HG03469 (cell line): ENCODE measurements around the gene GRAMD1B.
A peak's percentile ranks its signal among the peaks of the same experiment; 100 is the strongest.

Experiments
- ATAC-seq: cut with Tn5 transposase; IDR thresholded peaks from one replicate; pipeline ENCODE4 v1.9.1; 2021; ENCODE audit warnings: mild to moderate bottlenecking, moderate library complexity, moderate number of reproducible peaks; ENCODE audit not compliant: unreplicated experiment

Gene GRAMD1B

DNA sequence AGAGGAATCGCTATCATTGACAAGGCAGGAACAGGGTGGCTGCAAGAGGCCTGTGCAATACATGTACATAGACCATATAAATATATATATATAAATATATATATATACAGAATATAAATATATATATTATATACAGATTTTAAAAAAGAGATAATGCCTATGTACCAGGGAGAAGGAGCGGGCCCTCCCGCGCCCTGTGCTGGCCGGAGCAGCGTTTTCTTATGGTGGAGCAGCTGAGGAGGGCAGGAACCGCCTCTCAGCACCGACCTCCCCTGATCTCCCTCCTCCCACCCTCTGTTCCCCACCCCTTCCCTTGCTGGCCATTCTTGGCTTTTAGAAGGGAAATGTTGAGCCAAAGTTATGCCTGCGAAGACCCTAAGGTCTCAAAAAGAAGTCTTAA is 192.5 kb downstream of the GRAMD1B start:
- ATAC-seq, result no peak

DNA sequence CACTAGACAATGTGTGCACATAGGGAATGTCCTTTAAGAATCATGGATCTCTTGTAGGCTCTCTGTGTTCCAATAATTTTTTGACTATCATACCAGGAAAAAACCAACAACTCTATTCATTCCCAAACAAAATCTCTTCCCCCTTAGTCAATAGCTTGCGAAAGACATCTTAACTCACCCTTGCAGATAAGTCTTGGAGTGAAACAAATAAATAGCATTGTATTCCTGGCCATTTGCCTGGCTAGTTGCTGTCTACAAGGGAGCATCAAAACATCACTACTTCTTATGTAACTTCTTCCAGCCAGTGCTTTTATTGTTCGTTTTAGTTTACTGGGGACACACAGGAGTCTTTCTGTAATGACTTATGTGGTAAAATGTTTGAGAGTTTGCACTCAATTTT is 194.9 kb downstream of the GRAMD1B start:
- no peak for ATAC-seq

DNA sequence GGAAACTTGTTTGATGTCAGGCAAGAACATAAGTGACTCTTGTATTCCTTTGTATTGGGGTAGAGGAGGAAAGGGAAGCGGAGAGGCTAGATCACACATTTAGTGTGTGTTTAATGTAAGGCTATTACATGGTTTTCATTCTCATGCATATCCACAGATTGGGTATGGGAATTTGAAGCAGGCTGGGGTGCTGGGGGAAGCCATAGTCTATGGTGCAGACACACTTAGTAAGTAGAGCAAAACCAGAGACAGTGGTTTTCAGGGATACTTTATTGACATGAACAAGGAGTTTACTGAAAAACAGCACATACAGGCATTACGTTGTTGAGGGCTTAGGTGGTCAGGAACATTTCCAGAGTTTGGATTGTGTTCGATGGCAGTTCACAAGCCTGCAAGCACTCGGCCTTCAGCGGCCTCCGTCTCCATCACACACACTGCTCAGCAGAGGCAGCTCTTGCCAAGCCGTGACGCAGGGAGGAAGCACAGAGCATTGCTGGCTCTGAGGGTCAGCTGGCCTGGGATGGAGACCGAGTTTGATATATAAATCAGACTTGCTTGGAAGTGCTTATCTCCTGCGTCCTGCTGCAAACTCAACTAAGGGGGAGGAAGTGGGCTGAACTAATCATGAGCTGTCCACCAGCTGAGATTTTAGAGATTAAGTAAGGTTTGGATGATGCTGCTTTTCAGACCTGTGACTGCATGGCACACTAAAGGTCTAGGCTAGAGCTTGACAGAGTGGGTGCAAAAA is 199.0 kb downstream of the GRAMD1B start:
- ATAC-seq, result no peak

DNA sequence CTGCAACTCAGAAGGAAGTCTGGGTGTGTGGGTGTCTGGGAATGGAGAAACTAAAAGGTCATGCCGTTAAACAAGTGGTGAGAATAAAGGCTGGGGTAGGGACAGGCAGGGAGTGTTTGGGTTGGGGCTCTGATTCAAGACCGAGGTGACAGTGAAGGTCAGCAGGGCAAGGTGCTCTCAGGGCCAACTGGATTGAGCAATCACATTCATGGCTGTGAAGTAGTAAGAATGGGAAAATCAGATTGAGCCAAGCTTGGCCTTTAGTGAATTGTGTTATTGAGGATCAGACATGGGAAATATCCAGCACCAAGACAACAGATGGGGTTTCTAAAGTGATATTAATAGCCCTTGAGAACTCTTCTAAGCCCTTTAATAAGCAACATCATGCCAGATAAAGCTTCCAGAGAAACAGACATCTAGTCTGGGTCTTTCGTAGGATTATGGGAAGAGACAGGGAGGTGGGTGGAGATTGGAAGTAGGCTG is 200.1 kb downstream of the GRAMD1B start:
- no peak for ATAC-seq

DNA sequence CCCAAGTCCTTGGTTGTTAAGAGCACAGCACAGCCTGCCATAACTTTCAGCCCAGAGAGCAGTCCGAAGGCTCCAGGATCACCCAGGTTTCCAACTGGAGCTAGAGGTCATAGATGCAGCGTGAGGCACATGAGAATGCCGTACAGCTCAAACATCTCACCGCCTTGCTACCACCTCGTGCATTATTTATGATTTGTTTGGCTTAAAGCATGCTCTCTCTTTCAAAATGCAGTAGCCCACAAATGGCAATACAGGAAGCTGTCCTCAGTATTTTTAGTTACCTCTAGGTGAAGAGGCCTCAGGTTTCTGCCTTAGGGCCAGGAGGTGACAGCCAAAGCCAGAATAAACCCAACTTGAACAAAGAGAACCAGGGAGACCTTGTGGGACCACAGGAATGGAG is 210.0 kb downstream of the GRAMD1B start:
- ATAC-seq, result no peak

DNA sequence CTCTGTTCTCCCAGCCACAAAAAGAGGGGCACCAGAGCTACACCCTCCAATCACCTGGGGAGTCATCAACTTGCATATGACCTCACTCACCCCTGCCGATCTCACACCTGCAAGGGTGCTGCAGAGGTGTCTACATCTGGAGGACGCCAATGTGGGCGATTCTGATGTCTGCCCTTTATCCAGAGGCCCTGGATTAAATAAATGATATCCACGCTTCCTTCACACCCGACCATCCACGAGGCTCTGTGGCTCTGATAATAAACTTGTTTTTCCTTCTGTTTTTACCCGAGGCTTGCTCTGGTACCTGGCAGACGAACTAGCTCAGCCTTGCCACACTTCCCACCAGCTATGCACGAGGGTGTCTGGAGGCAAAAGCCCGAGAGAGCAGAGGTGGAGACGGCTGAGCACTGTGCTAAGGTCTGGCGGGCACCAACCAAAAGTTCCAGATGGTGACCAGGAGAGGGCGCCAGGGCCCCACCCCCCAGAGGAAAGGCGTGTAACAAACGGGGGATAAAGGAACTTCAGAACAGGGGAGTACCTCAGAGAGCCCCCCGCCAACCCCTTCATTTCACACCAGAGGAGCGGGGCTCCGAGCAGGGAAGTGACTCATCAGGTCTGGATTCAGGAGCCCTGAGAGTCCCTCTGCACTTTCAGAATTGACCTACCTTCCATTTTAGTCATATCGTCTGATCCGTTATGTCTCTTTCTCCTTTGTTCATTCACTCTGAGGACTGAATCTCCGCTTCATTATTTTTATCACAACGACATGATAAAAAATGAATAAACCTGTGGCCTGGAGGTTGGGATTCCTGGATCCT is 210.8 kb downstream of the GRAMD1B start:
- no peak for ATAC-seq

DNA sequence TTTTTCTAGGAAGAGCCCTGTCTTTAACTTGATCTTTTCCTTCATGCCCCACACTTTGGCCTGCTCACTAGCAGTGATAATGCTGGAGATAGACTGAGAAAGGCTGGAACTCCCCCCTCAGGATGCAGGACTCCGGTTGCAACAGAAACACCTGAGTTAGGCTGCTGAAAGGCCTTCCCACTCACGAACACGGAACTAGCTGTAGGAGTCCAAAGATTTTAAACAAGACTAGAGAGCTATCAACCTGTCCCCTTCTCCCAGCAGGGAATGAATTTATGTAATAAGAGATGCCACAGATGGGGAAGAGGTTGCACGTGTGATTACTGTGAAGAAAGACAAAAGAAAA is 211.4 kb downstream of the GRAMD1B start:
- ATAC-seq, result no peak

DNA sequence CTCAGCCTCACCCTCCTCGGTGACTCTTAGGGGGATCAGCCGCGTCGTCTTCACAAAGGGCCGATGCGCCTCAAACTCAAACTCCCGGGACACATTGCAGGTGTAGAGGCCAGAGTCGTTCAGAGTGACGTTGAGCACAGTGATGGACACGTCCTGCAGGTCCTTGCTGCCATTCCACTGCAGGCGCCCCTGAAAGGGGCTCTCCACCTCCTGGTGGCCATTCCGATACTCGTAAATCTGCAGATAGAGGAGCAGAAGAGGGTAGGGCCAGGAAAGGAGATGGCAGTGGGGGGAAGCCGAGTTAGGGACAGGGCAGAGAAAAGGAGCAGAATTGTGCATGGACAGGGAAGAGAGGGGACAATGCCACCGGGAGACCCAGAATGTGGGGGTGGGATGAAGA is 212.4 kb downstream of the GRAMD1B start:
- no peak for ATAC-seq

DNA sequence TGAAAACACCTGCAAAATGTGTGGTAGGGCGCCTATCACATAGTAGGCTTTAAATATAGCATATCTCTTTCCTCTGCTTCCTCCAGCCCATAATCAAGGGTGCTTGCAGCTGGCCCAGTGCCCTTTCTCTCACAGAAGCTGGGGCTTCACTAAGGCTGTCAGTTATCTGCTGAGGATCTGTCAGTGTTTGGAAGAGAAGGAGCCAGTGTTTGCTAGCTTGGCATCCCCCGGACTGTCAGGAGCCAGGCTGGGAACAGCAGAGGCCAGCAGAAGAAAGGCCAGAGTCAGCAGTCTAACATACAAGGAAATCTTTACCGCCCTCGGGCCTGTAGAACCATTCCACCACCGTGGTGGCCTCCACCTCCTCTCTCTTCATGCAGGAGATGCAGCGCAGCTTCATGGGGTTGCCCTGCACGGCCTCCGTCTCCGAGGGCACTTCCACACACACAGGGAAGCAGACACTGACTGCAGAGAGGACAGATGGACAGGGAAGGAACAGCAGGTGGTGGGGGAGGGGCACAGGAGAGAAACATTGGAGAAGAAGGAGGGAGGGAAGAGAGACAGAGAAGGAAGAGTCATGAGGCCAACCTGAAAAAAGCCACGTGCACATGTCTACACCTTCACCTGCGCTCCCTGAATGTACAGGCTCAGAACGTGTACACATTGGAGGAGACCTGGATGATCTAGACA is 215.4 kb downstream of the GRAMD1B start:
- ATAC-seq, result no peak

DNA sequence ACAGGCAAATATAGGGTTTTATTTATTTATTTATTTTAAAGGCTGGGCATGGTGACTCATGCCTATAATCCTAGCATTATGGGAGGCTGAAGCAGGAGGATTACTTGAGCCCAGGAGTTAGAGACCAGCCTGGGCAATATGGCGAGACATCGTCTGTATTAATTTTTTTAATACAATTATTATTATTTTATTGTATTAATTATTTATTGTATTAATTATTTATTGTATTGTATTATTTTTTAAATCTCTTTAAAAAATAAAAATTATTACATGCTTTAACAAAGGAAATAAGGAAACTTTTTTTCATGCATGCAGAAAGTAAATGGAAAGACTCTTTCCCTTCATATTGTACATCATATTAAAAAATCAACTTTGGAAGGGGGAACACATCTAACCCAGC is 220.8 kb downstream of the GRAMD1B start:
- no peak for ATAC-seq

DNA sequence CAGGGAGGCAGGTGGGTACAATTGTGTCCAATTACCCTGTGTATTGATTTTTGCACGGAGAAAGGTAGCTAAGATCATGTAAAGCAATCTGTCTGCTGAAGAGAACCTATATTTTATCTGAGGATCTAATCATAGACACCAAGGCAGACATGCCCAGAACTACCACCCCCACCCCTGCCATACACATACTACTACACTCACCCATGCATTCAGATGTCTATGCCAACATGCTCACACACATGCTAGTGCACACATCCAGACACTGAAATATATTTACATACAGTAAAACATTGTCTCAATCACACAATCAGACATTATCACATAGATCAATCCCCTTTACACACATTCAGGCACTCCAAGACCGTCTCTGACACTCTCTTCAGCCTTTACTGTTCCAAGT is 222.5 kb downstream of the GRAMD1B start:
- ATAC-seq, result no peak

DNA sequence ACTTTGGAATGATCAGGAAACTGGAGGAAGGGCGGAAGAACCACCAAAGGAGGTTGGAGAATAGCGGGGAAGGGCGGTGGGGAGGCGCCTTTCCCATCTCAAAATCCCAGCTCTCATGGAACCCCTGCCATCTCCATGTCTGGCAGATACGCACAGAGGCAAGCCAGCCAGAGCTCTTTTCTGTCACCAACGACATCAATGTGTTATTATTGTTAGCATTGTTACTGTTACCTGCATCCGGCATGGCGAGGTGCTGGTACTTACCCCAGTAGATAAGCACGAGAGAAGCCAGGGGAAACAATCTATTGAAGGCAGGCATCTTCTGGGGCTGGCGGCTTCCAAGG is 223.4 kb downstream of the GRAMD1B start:
- no peak for ATAC-seq

DNA sequence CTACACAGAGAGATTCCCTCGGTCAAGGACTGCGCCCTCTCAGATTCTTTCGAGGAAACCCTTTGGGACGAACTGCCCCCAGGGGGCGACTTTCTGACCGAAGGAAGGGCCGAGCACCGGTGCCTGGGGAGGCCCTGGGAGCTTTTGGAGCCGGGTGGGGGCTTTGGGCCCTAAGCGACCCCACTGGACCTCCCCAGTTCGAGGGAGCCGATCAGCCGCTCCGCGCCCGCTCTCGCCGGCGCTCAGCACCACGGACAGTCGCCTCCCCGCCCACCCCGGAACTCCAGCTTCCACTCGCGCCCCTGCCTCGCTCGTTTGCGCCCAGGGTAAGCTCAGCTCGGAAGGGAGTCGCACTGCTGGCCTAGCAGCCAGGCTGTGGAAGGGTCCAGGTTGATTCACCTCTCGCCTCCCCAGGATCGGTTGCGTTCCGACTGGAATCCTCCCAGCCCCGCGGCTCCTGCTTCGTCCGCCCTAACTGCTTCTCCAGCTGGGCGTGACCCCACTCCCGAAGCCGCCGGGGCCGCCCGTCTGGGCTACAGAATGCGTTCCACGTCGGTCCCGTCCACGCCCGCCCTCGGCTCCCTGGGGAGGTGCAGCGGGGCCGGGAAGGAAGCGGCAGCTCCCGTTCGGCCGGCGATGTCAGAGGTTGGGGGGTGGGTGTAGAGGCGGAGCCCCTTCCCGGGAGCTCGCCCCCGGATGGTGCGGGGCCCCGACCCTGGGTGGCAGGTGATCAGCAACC is 223.9 kb downstream of the GRAMD1B start:
- ATAC-seq, result no peak

DNA sequence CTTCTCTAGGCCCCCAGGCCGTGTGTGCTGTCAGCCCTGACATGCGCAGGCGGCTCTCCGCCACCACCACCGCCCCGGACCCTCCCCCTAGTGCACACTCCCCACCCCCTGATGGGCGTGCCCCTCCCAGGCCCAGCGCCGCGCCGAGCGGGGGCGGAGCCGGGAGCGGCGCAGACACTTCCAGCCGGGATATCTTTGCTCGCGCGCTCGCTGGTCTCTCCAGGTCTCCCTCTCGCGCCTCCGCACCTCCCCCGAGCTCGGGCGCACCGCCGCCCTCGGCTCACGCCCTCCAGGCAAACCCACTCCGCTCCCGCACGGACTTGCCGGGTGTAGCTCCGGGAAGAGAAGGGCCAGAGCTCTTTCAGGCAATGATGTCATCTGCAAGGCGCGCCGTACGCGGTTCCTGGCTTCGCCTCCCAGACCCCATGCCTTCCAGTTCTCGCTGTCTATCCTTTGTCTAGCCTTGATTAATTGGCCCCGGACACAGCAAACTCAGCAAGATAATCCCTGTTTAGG is 224.6 kb downstream of the GRAMD1B start, which contains the start of gene SCN3B:
TSS of gene SCN3B (minus strand) at position 59 of the 516 bp plus-strand sequence. CDS start 823 bp downstream, outside the sequence.
- no peak for ATAC-seq

DNA sequence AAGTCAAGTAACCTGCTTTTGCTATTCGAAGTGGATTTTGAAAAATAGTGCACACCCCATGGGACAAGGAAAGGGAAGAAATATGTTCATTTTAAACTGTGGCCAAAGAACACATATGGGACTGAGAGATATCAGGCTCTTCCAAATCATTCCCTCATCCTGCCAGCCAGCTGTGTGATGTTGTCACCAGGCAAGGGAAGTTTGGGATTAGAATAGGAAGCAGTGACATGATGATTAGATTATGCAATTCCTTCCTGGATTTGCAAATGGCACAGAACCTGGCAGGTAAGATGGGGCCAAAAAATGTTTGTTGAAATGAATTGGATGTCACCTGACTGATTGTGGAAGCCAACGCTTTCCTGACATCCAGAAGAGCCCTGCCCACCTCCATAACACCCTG is 229.2 kb downstream of the GRAMD1B start:
- no peak for ATAC-seq

DNA sequence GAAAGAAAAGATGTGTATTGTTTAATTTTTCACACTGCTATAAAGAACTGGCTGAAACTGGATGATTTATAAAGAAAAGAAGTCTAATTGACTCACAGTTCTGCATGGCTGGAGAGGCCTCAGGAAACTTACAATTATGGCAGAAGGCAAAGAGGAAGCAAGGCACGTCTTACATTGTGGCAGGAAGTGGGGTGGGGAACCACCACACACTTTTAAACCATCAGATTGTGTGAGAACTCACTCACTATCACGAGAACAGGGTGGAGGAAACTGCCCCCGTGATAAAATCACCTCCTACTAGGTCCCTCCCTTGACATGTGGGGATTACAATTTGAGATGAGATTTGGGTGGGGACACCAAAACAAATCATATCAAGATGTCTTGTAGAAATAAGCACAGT is 229.9 kb downstream of the GRAMD1B start:
- ATAC-seq, result peak; percentile 87

DNA sequence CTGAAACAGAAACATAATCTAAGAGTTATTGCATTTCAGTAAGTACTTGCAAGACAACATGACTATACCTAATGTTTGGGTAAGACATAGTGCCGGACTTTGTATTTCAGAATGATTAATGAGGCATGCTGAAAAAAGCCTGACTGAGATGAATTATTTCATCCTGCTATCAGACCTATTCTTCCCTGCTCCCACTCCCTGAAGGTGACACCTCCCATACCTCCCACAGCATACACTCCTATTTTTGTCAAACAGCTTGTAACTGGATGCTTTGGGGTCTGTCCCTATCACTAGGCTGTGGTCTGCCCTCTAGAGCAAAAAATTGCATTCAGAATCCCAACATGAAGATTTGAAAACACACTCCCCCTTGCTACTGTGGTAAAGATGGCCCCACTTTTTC is 235.2 kb downstream of the GRAMD1B start:
- ATAC-seq, result no peak

DNA sequence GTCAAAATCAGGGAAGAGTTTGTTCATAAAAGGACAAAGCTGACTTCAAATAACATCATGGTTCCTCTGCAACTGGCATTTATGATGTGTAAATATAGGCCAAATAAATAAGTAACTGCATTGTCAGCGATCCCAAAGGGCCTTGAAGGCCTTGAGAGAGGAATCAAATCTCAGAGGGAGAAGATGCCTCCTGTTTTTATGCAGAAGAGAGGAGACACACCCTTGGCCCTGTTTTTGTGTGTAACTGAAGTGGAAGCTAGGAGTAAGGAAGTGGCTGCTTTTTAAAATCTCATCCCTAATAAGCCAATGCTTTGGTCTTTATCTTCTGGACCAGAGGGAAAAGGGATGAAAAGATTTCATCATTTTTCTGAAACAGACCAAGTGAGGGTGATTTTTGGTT is 240.0 kb downstream of the GRAMD1B start:
- no peak for ATAC-seq

DNA sequence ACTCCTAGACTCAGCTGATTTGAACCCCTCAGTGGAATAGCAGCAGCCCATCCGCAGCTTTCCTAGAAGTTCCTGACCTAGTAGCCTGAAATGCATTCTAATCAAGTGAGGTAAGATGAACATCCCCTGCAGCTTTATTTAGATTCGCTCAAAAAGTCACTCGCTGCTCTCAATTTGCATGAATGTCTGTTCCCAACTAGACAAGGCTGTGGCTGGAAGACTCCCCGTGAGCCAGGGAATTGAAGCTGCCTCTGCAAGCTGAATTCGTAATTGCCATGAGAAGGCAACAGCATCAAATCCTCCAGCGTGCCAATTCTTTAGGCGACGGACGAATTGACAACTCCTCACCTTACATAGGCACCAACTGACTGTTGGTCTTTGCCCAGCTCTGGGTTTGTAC is 241.5 kb downstream of the GRAMD1B start:
- ATAC-seq, result no peak

DNA sequence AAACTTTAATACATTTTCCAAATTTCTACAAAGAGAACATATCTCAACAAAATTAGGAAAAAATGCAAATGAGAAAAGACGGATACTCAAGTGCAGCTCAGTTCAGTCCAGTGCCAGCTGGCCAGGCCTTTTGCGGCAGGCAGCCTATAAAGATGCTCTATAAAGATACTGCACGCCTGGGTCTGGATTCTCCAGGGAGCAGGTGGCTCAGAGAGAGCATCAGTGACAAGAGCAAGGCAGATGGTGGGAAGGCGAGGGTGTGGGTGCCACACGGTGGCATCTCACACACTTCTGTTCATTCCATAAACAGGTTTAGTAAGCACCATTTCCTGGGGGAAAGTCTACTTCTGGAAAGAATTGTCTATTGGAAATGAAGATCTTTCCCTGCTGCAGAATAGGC is 242.5 kb downstream of the GRAMD1B start:
- no peak for ATAC-seq

DNA sequence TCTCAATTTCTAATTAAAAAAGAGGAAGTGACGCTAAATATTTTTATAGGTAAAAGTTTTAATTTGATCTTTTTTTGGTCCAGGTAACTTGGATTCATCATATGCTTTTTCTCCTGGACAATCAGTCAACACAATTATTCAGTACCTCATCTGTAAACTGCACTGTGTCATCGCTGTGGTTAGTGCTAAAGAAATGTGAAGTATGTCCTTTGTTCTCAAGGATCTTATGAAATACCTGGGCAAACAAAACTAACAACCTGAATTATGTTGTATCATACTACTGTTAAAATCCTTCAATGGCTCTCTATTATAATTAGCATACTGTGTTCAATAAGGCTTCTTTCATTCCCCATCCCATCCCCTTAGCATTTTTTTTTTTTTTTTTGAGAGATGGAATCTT is 244.2 kb downstream of the GRAMD1B start:
- no peak for ATAC-seq
